Suprapubic skin (tissue), 3 donors: ENCODE data around the gene NCF4.

Experiments
- CTCF ChIP-seq, 2 donors: fragments of 200-600 bp in 1 of 2; fragments of 450-650 bp in 1 of 2; sonication (generic) in 1 of 2; IDR thresholded peaks; one replicate each; pipeline ENCODE4 v1.5.1; 2016 to 2019; ENCODE audit warnings: antibody characterized with exemption in 2 of 2, mild to moderate bottlenecking in 1 of 2, moderate library complexity in 1 of 2
- POLR2AphosphoS5 ChIP-seq, 3 donors: sonication (generic); formaldehyde crosslinking; IDR thresholded peaks; one replicate each; pipeline ENCODE4 v1.6.1; 2017; ENCODE audit warnings: antibody characterized with exemption in 3 of 3

GRCh38 chr22:36926309-36926708 lies 65.5 kb downstream of the NCF4 start:
- TF ChIP-seq CTCF (IDR thresholded peaks at IDR 0.05), result no peak
- no peak for TF ChIP-seq POLR2AphosphoS5 (IDR thresholded peaks at IDR 0.05)
